Ovary (tissue), 3 donors: ENCODE data around the gene DHRS3.

Source experiments
- CTCF ChIP-seq, 3 donors: fragments of 450-650 bp in 2 of 3; fragments of 200-600 bp in 1 of 3; IDR thresholded peaks; one replicate each; pipeline versions ENCODE4 v1.5.1 to v1.8.0; 2016 to 2022; ENCODE audit warnings: antibody characterized with exemption in 3 of 3, mild to moderate bottlenecking in 1 of 3
- POLR2A ChIP-seq: fragments of 450-650 bp; IDR thresholded peaks from one replicate; pipeline ENCODE4 v1.6.1; 2017; ENCODE audit warnings: antibody characterized with exemption, mild to moderate bottlenecking, moderate library complexity
- donor health status: DM: no; HTN: no; CAD: no.

GRCh38 chr1:12654004-12654567 lies 36.1 kb upstream of the DHRS3 start:
- TF ChIP-seq POLR2A = no peak
- TF ChIP-seq CTCF (IDR thresholded peaks at IDR 0.05) = no peak
